HUES48 (cell line): Measurements from ENCODE around the gene PRR11.
A peak's percentile ranks its signal among the peaks of the same experiment; 100 is the strongest.

ENCODE experiments used
- H3K27ac ChIP-seq: one replicate; pipeline ENCODE4 v1.7.0; 2013; ENCODE audit warnings: low read depth, low read length, inconsistent platforms
- H3K27me3 ChIP-seq: 2 replicates; pipeline ENCODE4 v1.6.1; 2013; ENCODE audit warnings: mild to moderate bottlenecking, low read length; ENCODE audit not compliant: control insufficient read depth, insufficient read depth
- H3K36me3 ChIP-seq: 2 replicates; pipeline ENCODE4 v1.6.1; 2013; ENCODE audit warnings: low read length; ENCODE audit not compliant: control insufficient read depth, insufficient read depth
- H3K4me1 ChIP-seq: 2 replicates; pipeline ENCODE4 v1.6.1; 2013; ENCODE audit warnings: mild to moderate bottlenecking, low read length; ENCODE audit not compliant: control insufficient read depth, insufficient read depth
- H3K4me3 ChIP-seq: 2 replicates; pipeline ENCODE4 v1.5.1; 2013; ENCODE audit warnings: mild to moderate bottlenecking, low read depth, low read length
- H3K9ac ChIP-seq: 2 replicates; pipeline ENCODE4 v1.6.1; 2013; ENCODE audit warnings: mild to moderate bottlenecking, low read depth, low read length, moderate library complexity
- H3K9me3 ChIP-seq: 2 replicates; pipeline ENCODE4 v1.6.1; 2013; ENCODE audit warnings: low read length; ENCODE audit not compliant: control insufficient read depth, insufficient read depth

The PRR11 gene

DNA sequence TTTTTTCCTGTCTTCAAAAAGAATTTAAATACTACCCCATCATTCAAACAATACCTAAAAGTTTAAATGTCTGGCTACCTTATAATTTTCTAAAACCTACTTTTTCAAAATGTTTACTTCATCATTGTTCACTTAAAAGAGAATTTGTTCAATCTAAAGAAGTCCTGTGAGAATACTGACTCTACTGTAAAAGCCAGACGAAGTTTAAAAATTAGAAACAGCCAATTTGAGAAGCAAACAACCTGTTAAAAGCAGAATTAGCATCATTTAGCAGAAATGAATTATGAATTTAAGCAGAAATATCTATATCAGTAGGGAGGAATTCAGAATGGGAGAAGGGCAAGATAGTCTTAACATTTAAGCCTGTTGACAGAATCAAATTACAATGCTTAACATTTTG, 2.6 kb upstream of the PRR11 start:
- Histone ChIP-seq H3K9me3 (no peaks in the 10 kb centered on the region), H3K36me3 (no peaks in the 10 kb centered on the region), H3K4me3 (peak overlapping the region; percentile 68), H3K27ac (no peak overlapping the region), H3K9ac (no peak overlapping the region; the same call in 1 of the 2 replicates), H3K4me1 (peaks cover 26% of the 10 kb centered on the region), H3K27me3 (no peaks in the 10 kb centered on the region)

GRCh38 chr17:59154292-59154720, 1.2 kb upstream of the PRR11 start:
- H3K9me3 ChIP-seq = no peaks in the 10 kb centered on the region
- peak overlapping the region; percentile 68 for H3K4me3 ChIP-seq
- H3K36me3 ChIP-seq = 0 out of 2 replicates have a peak, but pooled peaks cover 2% of the 10 kb centered on the region
- H3K27me3 ChIP-seq = no peaks in the 10 kb centered on the region
- H3K4me1 ChIP-seq = peaks cover 26% of the 10 kb centered on the region
- peak overlapping the region; percentile 98 for H3K27ac ChIP-seq
- H3K9ac ChIP-seq = peak overlapping the region; percentile 88

DNA sequence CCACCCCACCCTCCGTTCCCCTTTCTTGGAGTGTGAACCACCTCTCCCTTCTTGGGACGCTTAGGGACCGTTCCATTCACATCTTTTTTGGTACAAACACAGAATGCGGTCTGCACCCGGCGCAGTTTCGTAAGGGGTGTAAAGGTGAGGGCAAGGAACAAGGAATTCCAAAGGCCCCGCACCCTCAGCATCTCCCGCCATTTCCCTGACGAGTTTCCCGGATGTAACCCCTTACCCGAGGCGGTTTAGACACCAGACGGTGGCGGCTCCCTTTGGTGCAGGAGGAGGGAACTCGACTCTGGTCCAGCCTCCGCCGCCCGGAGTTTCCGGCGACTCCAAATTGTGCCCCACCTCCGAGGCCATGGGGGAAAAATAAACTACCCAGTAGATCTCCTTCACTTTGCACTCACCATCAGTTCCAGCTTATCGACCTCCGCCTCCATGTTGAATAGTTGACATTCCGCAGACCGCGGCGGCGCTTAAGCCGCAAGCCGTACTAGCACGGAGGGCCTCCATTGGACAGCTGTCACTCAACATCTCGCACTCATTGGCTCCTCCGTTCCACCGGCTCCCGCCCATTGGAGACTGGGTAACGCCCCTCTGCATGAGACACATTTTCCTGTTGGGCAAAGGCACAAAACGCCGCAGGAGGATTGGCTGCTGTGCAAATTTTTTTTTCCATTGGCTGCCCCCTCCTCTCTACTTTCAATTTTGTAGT, 666 bp upstream of the PRR11 start, which contains the start of gene SKA2:
TSS of gene SKA2 (minus strand) at position 466 of the 718 bp plus-strand sequence. CDS start at position 443, 23 bp downstream.
- Histone ChIP-seq H3K4me3 (peak within 1 kb of the TSS; percentile 68), H3K9ac (peak within 1 kb of the TSS; percentile 88), H3K36me3 (0 out of 2 replicates have a peak, but pooled peaks cover 4% of the 10 kb centered on the region), H3K9me3 (no peaks in the 10 kb centered on the region), H3K27me3 (no peaks in the 10 kb centered on the region), H3K4me1 (peaks cover 26% of the 10 kb centered on the region), H3K27ac (peak within 1 kb of the TSS; percentile 98)

DNA sequence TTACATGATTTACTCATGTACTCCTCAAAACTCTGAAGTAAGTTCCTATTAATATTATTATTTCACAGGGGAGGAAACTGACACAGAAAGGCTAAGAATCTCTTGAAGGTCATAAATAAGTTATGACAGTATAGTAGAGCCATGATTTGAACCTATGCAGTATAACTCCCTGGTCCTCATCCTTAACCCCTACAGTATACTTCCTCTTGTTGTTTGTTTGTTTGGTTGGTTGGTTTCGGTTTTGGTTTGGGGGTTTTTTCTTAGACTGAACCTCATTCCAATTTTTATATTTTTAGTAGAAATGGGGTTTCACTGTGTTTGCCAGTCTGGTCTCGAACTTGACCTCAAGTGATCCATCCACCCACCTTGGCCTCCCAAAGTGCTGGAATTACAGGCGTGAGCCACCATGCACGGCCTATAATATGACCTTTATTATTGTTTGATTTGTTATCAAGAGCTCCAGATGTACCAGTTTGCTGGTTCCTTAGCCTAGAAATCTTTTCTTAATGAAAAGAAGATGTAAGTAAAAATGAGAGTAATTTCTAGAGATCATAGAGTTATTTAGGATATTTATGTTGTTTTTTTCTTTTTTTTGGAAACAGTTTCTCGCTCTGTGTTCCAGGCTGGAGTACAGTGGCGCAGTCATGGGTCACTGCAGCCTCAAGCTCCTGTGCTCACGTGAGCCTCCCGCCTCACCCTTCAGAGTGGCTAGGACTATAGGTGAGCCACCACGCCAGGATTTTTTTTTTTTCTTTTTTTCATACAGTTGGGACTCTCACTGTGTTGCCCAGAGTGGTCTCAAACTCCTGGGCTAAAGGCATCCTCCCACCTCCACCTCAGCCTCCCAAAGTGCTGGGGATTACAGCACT, 4.8 kb downstream of the PRR11 start:
- H3K9ac ChIP-seq = no peak overlapping the region
- H3K4me1 ChIP-seq = no peaks in the 10 kb centered on the region
- no peaks in the 10 kb centered on the region for H3K27me3 ChIP-seq
- no peak overlapping the region for H3K4me3 ChIP-seq
- 0 out of 2 replicates have a peak, but pooled peaks cover 12% of the 10 kb centered on the region for H3K36me3 ChIP-seq
- H3K27ac ChIP-seq = no peak overlapping the region
- H3K9me3 ChIP-seq = no peaks in the 10 kb centered on the region

- 0 out of 2 replicates have a peak, but pooled peaks cover 4% of the 10 kb centered on the region for H3K4me1 ChIP-seq
- 0 out of 2 replicates have a peak, but pooled peaks cover 12% of the 10 kb centered on the region for H3K36me3 ChIP-seq
- H3K4me3 ChIP-seq = no peak overlapping the region
- H3K9ac ChIP-seq = no peak overlapping the region
- H3K9me3 ChIP-seq = no peaks in the 10 kb centered on the region
- no peaks in the 10 kb centered on the region for H3K27me3 ChIP-seq
- no peak overlapping the region for H3K27ac ChIP-seq
Measured at GRCh38 chr17:59161477-59161876, 5.9 kb downstream of the PRR11 start.

DNA sequence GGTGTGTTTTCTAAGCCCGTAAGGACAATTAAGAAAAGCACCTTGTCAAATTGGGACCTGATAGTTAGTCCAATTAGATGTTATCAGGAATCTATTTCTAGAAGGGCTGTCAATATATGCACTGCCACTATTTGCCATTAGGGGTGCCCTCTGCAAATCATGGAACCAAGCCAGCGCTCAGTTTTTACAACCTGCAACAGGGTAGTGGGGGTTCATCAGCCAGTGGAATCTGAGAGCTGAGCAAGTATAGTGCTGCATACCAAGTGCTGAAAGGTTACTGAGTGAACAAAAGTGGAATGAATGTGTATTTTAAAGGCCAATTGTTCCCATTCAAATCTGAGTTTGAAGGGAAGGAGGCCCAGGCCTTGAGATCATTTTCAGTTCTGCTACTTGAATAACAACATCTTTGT, 10.4 kb downstream of the PRR11 start:
- peak overlapping the region; percentile 32 for H3K27ac ChIP-seq
- H3K4me3 ChIP-seq = no peak overlapping the region
- no peaks in the 10 kb centered on the region for H3K9me3 ChIP-seq
- no peaks in the 10 kb centered on the region for H3K27me3 ChIP-seq
- H3K9ac ChIP-seq = no peak overlapping the region
- 0 out of 2 replicates have a peak, but pooled peaks cover 4% of the 10 kb centered on the region for H3K4me1 ChIP-seq
- H3K36me3 ChIP-seq = peaks cover 23% of the 10 kb centered on the region

- Histone ChIP-seq H3K27me3 (no peaks in the 10 kb centered on the region), H3K9me3 (no peaks in the 10 kb centered on the region), H3K4me3 (no peak overlapping the region), H3K9ac (no peak overlapping the region), H3K27ac (no peak overlapping the region), H3K36me3 (peaks cover 31% of the 10 kb centered on the region), H3K4me1 (0 out of 2 replicates have a peak, but pooled peaks cover 4% of the 10 kb centered on the region)
Measured at GRCh38 chr17:59167571-59168001, 12.0 kb downstream of the PRR11 start.

DNA sequence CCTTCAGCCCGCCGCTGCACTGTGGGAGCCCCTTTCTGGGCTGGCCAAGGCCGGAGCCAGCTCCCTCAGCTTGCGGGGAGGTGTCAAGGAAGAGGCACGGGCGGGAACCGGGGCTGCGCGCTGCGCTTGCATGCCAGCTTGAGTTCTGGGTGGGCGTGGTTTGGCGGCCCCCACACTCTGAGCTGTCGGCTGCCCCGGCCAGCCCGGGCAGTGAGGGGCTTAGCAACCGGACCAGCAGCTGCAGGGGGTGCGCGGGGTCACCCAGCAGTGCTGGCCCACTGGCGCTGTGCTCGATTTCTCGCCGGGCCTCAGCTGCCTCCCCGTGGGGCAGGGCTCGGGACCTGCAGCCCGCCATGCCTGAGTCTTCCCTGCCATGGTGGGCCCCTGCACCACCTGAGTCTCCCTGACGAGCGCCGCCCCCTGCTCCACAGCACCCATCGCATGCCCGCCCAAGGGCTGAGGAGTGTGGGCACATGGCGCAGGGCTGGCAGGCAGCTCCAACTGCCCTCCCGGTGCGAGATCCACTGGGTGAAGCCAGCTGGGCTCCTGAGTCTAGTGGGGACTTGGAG, 17.0 kb downstream of the PRR11 start:
- Histone ChIP-seq H3K9ac (no peak overlapping the region), H3K27ac (no peak overlapping the region), H3K36me3 (peaks cover 56% of the 10 kb centered on the region), H3K9me3 (no peaks in the 10 kb centered on the region), H3K4me1 (no peaks in the 10 kb centered on the region), H3K4me3 (no peak overlapping the region), H3K27me3 (no peaks in the 10 kb centered on the region)

- Histone ChIP-seq H3K36me3 (peaks cover 52% of the 10 kb centered on the region), H3K27me3 (no peaks in the 10 kb centered on the region), H3K27ac (no peak overlapping the region), H3K9ac (no peak overlapping the region), H3K4me1 (no peaks in the 10 kb centered on the region), H3K4me3 (no peak overlapping the region), H3K9me3 (no peaks in the 10 kb centered on the region)
Measured at GRCh38 chr17:59174671-59175070, 19.1 kb downstream of the PRR11 start.

DNA sequence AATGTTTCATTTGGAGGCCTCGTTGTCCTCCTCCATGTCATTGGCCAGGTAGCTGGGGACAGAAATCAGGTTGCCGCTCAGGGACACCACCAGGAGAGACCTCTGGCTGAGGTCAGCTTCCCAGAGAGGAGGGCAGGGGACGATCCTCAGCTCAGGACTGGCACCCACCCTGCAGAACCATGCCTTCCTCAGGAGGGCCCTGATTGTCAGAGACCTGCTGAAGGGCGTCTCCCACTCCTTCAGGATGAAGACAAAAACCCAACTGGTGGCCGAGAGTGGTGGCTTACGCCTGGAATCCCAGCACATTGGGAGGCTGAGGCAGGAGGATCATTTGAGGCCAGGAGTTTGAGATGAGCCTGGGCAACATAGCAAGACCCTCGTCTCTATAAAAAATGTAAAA, 19.5 kb downstream of the PRR11 start:
- no peak overlapping the region for H3K27ac ChIP-seq

More for the DNA sequence above, 19.5 kb downstream of the PRR11 start:
- H3K4me1 ChIP-seq = no peaks in the 10 kb centered on the region
- no peak overlapping the region for H3K9ac ChIP-seq
- no peaks in the 10 kb centered on the region for H3K27me3 ChIP-seq
- no peak overlapping the region for H3K4me3 ChIP-seq
- H3K9me3 ChIP-seq = no peaks in the 10 kb centered on the region
- H3K36me3 ChIP-seq = peaks cover 48% of the 10 kb centered on the region
